B cell (primary cell): ENCODE data around the gene LMF2. TPM values are rescaled to one million over a fixed set of nuclear protein-coding genes. Genes with fewer than 3 reads are reported as not detected.

Experiments
- ATAC-seq: fragments of 200-7000 bp; cut with Tn5 transposase; one replicate; pipeline ENCODE4 v1.10.0; 2021; ENCODE audit warnings: low read depth, mild to moderate bottlenecking, moderate number of reproducible peaks, moderate library complexity
- CTCF ChIA-PET: fragments of 350-600 bp; sonication (Branson Sonifier 250); formaldehyde crosslinking; loops from one replicate; lab custom pipeline; 2021; ENCODE audit warnings: antibody characterized with exemption, inconsistent platforms; lab: Charles Lee
- POLR2A ChIA-PET: fragments of 350-600 bp; sonication (Branson Sonifier 250); formaldehyde crosslinking; loops from one replicate; lab custom pipeline; 2021; ENCODE audit warnings: antibody characterized with exemption; lab: Charles Lee
- DNase-seq: peaks from one replicate; pipeline ENCODE4 v3.0.0; 2013
- H2AFZ ChIP-seq: 2 replicates; pipeline ENCODE4 v1.6.1; 2012; ENCODE audit warnings: mild to moderate bottlenecking, low read depth, low read length; ENCODE audit not compliant: insufficient read depth, poor library complexity, severe bottlenecking
- H3K27ac ChIP-seq, 2 donors: 1 replicate in 1 of 2; 2 replicates in 1 of 2; pipeline ENCODE4 v1.5.1; 2012 to 2013; ENCODE audit warnings: low read length in 2 of 2, mild to moderate bottlenecking in 2 of 2, moderate library complexity in 1 of 2
- H3K27me3 ChIP-seq, 4 experiments: fragments of 200-600 bp in 1 of 4; sonication (generic) in 1 of 4; replicated peaks in 1 of 4; 1 replicate in 2 of 4; 2 replicates in 2 of 4; pipeline versions ENCODE4 v1.6.1 to v1.7.0; 2013 to 2016; ENCODE audit warnings: low read length in 3 of 4, mild to moderate bottlenecking in 2 of 4, mixed read lengths in 1 of 4, moderate library complexity in 1 of 4; ENCODE audit not compliant: insufficient read depth in 4 of 4, control insufficient read depth in 3 of 4; ENCODE audit errors: control extremely low read depth in 1 of 4
- H3K36me3 ChIP-seq, 2 experiments: replicated peaks in 1 of 2; 1 replicate in 1 of 2; 2 replicates in 1 of 2; pipeline versions ENCODE4 v1.6.1 to v1.7.1; 2013; ENCODE audit warnings: low read length in 1 of 2; ENCODE audit not compliant: insufficient read depth in 2 of 2, control insufficient read depth in 1 of 2; ENCODE audit errors: control extremely low read depth in 1 of 2, extremely low read depth in 1 of 2
- H3K4me1 ChIP-seq, 2 donors: fragments of 200-600 bp in 1 of 2; sonication (generic) in 1 of 2; 1 replicate in 1 of 2; 2 replicates in 1 of 2; pipeline versions ENCODE4 v1.5.1 to v1.6.1; 2013 to 2017; ENCODE audit warnings: low read length in 2 of 2; ENCODE audit not compliant: control insufficient read depth in 2 of 2, insufficient read depth in 2 of 2
- H3K4me2 ChIP-seq: replicated peaks from 2 replicates; pipeline ENCODE3; 2012; ENCODE audit warnings: mild to moderate bottlenecking, low read depth, low read length; ENCODE audit not compliant: poor library complexity, severe bottlenecking
- H3K4me3 ChIP-seq, 5 experiments: fragments of 200-600 bp in 1 of 5; sonication (generic) in 1 of 5; 1 replicate in 3 of 5; 2 replicates in 2 of 5; pipeline versions ENCODE4 v1.5.1 to v1.7.0; 2011 to 2016; ENCODE audit warnings: low read length in 4 of 5, mild to moderate bottlenecking in 4 of 5, low read depth in 2 of 5, control low read depth in 1 of 5, moderate library complexity in 1 of 5; ENCODE audit not compliant: insufficient read depth in 1 of 5; ENCODE audit errors: control extremely low read depth in 1 of 5, extremely low read depth in 1 of 5
- H3K79me2 ChIP-seq: fragments of 200-600 bp; sonication (generic); one replicate; pipeline ENCODE4 v1.6.0; 2016; ENCODE audit warnings: low read length; ENCODE audit not compliant: control insufficient read depth, insufficient read depth
- H3K9ac ChIP-seq: fragments of 200-600 bp; sonication (generic); 2 replicates; pipeline ENCODE4 v1.6.1; 2017; ENCODE audit warnings: mild to moderate bottlenecking, low read length, moderate library complexity
- H3K9me3 ChIP-seq, 3 donors: one replicate each; pipeline versions ENCODE4 v1.6.1 to v1.7.1; 2013; ENCODE audit warnings: low read length in 2 of 3; ENCODE audit not compliant: control insufficient read depth in 2 of 3, insufficient read depth in 1 of 3; ENCODE audit errors: control extremely low read depth in 1 of 3
- H4K20me1 ChIP-seq: 2 replicates; pipeline ENCODE4 v1.6.0; 2012; ENCODE audit warnings: mild to moderate bottlenecking, low read length; ENCODE audit not compliant: insufficient read depth, control insufficient read depth, poor library complexity, severe bottlenecking
- H3K27ac Mint-ChIP-seq: one replicate; pipeline ENCODE4 v1.8.0; 2021; ENCODE audit warnings: mixed read lengths
- H3K27me3 Mint-ChIP-seq: one replicate; pipeline ENCODE4 v1.8.0; 2021; ENCODE audit warnings: mixed read lengths
- H3K4me1 Mint-ChIP-seq: one replicate; pipeline ENCODE4 v1.8.0; 2021; ENCODE audit warnings: mixed read lengths
- H3K4me3 Mint-ChIP-seq: one replicate; pipeline ENCODE4 v1.8.0; 2021; ENCODE audit warnings: mixed read lengths
- H3K9me3 Mint-ChIP-seq: one replicate; pipeline ENCODE4 v1.8.0; 2022; ENCODE audit warnings: mixed read lengths; ENCODE audit not compliant: insufficient read depth
- EZH2 ChIP-seq: IDR thresholded peaks from 2 replicates; pipeline ENCODE4 v1.6.1; 2012; ENCODE audit warnings: borderline replicate concordance, low read depth, mild to moderate bottlenecking, moderate library complexity, low read length; ENCODE audit not compliant: insufficient read depth, poor library complexity, severe bottlenecking
- WGBS: methylation state at CpG from one replicate; pipeline ENCODE4 v1.1.5; 2013; ENCODE audit warnings: missing lambda C conversion rate; ENCODE audit not compliant: insufficient coverage; 5-methylcytosine and 5-hydroxymethylcytosine counted together
- intact Hi-C: fragments of 100-400 bp; cut with micrococcal nuclease; formaldehyde crosslinking; loops from one replicate; pipeline ENCODE4 v1.10.0; 2022
- polyA plus RNA-seq: library from polyadenylated mRNA; depleted of rRNA; stranded (reverse); fragments of >200 nt; gene quantifications from 2 replicates; pipeline ENCODE4 v1.2.3, GENCODE V29; 2012
- total RNA-seq, 2 donors: library from RNA; stranded (reverse); fragments of 120-200 nt in 1 of 2; gene quantifications; 1 replicate in 1 of 2; 2 replicates in 1 of 2; pipeline versions ENCODE4 v1.2.3 to v1.2.4, GENCODE V29; 2013 to 2022
- TF ChIP-seq, protein P1 (sequence below): fragments of 200-600 bp; IDR thresholded peaks from one replicate; pipeline ENCODE4 v1.8.0; 2022; ENCODE audit warnings: antibody characterized with exemption, mild to moderate bottlenecking

The LMF2 gene
- total and polyA plus RNA-seq, 2 donors (not counting 1 experiment from before 2014, with no cell fraction given): 128 to 316 TPM

DNA sequence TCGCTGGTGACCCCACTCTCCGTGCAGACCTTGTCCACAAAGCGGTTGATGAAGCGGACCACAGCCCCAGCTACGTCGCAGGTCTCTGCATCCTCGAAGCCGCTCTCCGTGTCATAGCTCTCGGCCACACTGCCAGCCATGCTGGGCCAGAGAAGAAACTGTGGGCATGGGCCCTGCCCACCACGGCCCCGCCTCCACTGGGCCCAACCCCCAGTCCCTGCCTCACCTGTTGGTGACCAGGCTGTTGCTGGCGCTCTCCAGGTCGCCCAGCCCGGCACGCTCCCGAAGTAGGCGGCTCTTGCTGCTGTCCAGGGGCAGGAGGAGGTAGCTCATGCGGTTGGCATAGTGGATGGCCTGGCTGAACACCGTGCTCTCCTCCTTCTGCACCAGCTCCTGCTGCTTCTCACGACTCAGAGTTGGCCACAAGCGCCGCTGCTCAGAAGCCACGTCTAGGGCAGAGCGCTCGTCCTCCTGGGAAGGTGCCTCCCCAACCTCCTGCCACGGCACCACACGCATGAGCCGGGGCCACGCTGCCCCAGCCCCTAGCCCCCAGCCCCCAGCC lies 45.4 kb downstream of the LMF2 start:
- H2AFZ ChIP-seq: no peak overlapping the region
- ChIA-PET CTCF (no interaction called here), POLR2A (no interaction called here)
- H3K4me2 ChIP-seq: no peak overlapping the region
- Mint-ChIP-seq H3K4me3 (no peak overlapping the region), H3K9me3 (no peaks in the 10 kb centered on the region), H3K27me3 (no peaks in the 10 kb centered on the region), H3K4me1 (peaks cover 5% of the 10 kb centered on the region), H3K27ac (no peak overlapping the region)
- no peaks in the 10 kb centered on the region for H3K4me1 ChIP-seq
- H3K9me3 ChIP-seq: peaks cover 0 to 4% (median 0%) of the 10 kb centered on the region in 3 donors
- no peak overlapping the region for H3K27ac ChIP-seq
- WGBS: 98% methylated on average over 23 of the region's 30 CpGs
- H3K4me3 ChIP-seq: no peak overlapping the region
- no peaks in the 10 kb centered on the region for H3K27me3 ChIP-seq
- intact Hi-C loops: no loop called here
- H3K36me3 ChIP-seq: peaks cover 0 to 89% of the 10 kb centered on the region in 2 experiments
- peaks cover 10% of the 10 kb centered on the region for H4K20me1 ChIP-seq
- DNase-seq (no peak), ATAC-seq (no peak)
- H3K79me2 ChIP-seq: no peaks in the 10 kb centered on the region
- TF ChIP-seq EZH2: no peak
- no peak overlapping the region for H3K9ac ChIP-seq

DNA sequence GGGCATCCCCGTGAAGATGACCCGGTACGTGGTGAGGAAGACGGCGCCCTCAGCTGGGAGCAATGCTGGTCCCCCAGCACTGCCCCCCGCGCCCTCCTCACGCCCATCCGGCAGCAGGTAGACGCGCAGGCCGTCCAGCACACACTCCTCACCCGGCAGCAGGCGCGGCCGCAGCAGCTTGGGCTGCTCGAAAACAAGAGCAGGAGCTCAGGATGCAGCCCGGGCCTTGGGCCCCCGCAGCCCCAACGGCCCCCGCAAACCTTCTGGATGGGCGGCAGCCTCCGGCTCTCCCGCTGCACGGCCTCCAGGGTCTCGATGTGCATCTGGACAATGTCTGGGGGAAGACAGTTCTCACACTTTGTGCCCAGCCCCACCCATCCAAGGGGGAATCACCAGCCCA lies 46.0 kb downstream of the LMF2 start:
- Histone ChIP-seq H3K4me2 (no peak overlapping the region), H3K27me3 (no peaks in the 10 kb centered on the region), H3K36me3 (peaks cover 0 to 89% of the 10 kb centered on the region in 2 experiments), H3K79me2 (no peaks in the 10 kb centered on the region), H2AFZ (no peak overlapping the region), H3K4me1 (no peaks in the 10 kb centered on the region), H3K4me3 (no peak overlapping the region), H3K27ac (no peak overlapping the region), H3K9ac (no peak overlapping the region), H4K20me1 (peaks cover 10% of the 10 kb centered on the region), H3K9me3 (peaks cover 0 to 4% (median 0%) of the 10 kb centered on the region in 3 donors)
- H3K4me1 Mint-ChIP-seq: no peaks in the 10 kb centered on the region
- no peaks in the 10 kb centered on the region for H3K9me3 Mint-ChIP-seq
- H3K4me3 Mint-ChIP-seq: no peak overlapping the region
- DNase-seq (no peak), ATAC-seq (no peak)
- WGBS: over 99% methylated on average over 26 of the region's 26 CpGs
- ChIA-PET CTCF (no interaction called here), POLR2A (no interaction called here)
- intact Hi-C loops: no loop called here
- no peaks in the 10 kb centered on the region for H3K27me3 Mint-ChIP-seq
- TF ChIP-seq EZH2: no peak
- TF ChIP-seq, protein P1, sequence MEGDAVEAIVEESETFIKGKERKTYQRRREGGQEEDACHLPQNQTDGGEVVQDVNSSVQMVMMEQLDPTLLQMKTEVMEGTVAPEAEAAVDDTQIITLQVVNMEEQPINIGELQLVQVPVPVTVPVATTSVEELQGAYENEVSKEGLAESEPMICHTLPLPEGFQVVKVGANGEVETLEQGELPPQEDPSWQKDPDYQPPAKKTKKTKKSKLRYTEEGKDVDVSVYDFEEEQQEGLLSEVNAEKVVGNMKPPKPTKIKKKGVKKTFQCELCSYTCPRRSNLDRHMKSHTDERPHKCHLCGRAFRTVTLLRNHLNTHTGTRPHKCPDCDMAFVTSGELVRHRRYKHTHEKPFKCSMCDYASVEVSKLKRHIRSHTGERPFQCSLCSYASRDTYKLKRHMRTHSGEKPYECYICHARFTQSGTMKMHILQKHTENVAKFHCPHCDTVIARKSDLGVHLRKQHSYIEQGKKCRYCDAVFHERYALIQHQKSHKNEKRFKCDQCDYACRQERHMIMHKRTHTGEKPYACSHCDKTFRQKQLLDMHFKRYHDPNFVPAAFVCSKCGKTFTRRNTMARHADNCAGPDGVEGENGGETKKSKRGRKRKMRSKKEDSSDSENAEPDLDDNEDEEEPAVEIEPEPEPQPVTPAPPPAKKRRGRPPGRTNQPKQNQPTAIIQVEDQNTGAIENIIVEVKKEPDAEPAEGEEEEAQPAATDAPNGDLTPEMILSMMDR: no peak
- H3K27ac Mint-ChIP-seq: no peak overlapping the region
